GM18502 (cell line): ENCODE results near the gene ANO8.

ENCODE experiments used
- ATAC-seq: cut with Tn5 transposase; IDR thresholded peaks from one replicate; pipeline ENCODE4 v1.9.1; 2021; ENCODE audit warnings: mild to moderate bottlenecking; ENCODE audit not compliant: unreplicated experiment, poor library complexity

Gene ANO8

GRCh38 chr19:17329366-17330261, 5.0 kb downstream of the ANO8 start:
- ATAC-seq = no peak

DNA sequence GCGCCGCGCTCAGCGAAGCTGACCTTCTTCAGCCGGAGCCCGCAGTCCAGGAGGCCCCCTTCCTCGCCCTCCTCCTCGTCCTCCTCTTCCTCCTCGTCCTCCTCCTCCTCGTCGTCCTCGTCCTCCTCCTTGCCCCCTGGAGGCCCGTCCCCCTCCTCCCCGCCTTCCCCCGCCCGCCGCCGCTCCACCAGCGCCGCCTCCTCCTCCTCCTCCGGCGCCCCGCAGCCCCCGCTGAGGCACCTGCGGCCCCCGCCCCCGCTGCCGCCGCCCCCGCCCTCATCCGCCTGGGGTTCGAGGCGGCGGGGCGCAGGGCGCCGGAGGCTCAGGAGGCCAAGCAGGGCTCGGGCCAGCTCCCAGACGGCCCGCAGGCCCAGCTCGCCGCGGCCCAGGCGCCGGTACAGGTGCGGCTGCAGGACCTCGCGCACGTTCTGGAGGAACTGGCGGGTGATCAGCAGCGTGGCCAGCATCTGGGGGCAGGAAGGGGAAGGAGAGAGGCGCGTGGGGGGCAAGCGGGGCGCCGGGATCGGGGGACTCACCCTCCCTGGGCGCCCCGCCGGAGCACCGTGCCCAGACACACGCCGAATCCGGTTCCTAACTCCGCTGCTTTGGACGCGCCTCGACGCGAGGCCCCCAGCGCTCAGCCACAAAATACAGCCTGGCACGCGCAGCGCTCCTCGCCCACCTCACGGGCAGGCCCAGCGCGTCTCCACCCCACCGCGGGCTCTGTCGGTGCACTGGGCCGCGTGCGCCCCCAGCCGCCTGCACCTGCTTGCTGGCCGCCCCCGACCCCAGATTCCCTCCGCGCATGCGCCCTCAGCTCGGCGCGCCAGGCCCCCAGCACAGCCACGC, 5.9 kb downstream of the ANO8 start:
- ATAC-seq = no peak

GRCh38 chr19:17327654-17328516, 6.8 kb downstream of the ANO8 start:
- no peak for ATAC-seq

DNA sequence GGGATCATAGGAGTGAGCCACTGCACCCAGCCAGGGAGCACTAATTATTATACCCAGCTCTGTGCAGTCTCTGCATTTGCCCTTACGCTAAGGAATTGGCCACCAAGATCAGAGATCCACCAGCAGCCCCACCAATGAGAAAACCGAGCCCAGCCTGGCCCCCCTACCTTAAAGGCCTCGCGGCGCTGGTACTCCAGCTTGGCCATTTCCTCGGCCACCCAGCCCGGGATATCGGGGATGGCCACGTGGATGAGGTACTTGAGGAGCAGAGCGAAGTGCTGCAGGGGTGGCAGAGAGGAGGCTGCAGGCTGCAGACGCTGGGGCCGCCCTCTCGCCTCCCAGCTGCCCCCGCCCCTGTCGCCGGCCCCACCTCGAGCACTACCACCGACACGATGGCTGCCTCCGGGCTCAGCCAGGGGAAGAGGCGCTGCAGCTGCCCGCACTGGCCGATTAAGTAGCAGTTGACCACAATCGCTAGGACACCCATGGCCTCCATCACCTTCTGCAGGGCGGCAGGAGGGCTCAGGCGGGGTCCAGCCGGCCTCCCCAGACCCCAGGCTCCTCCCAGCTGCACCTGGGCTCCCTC, 7.5 kb downstream of the ANO8 start:
- ATAC-seq = no peak

GRCh38 chr19:17326595-17326966, 8.1 kb downstream of the ANO8 start:
- ATAC-seq = no peak

DNA sequence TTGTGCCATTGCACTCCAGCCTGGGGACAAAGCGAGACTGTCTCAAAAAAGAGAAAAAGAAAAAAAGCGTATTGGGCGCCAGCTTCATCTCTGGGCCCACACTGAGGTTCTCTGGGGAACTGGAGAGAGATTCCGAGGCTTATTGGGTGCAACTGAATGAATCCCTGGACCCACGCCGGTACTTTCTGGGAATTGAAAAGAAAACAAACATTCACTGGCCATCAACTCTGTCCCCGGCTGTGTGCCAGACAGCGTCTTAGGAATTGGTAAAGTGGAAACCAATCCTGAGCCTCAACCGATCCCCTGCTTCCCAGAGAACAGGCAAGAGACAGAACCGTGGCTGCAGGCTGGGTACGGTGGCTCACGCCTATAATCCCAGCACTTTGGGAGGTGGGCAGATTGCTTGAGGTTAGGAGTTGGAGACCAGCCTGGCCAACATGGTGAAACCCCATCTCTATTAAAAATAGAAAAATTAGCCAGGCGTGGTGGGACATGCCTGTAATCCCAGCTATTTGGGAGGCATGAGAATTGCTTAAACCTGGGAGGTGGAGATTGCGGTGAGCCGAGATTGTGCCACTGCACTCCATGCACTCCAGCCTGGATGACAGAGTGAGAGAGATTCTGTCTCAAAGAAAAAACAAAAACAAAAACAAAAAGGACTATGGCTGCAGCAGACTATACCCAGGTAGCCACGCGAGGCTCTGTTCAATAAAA, 8.6 kb downstream of the ANO8 start:
- ATAC-seq = no peak

DNA sequence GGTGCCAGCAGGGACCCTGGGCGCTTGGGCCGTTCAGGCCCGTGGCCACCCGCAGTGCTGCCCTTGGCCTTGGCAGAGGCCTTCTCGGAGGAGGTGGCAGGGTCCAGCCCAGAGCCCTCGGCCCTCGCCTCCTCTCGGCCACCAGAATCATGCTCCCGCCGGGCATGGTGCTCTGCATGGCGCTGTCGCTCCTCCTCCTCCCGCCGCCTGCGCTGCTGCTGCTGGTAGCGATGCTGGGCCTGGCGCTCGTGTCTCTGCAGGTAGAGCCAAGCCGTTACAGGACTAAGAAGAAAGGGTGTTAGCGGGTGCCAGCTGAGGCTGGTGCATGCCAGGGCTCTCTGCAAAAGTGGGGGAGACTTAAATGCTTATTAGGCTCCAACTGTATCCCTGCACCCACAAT, 9.5 kb downstream of the ANO8 start:
- no peak for ATAC-seq

GRCh38 chr19:17324357-17325114, 10.1 kb downstream of the ANO8 start:
- no peak for ATAC-seq

- ATAC-seq = no peak
Observed at GRCh38 chr19:17323964-17324332, 10.7 kb downstream of the ANO8 start.

- ATAC-seq = no peak
Observed at GRCh38 chr19:17323300-17323963, 11.2 kb downstream of the ANO8 start.

DNA sequence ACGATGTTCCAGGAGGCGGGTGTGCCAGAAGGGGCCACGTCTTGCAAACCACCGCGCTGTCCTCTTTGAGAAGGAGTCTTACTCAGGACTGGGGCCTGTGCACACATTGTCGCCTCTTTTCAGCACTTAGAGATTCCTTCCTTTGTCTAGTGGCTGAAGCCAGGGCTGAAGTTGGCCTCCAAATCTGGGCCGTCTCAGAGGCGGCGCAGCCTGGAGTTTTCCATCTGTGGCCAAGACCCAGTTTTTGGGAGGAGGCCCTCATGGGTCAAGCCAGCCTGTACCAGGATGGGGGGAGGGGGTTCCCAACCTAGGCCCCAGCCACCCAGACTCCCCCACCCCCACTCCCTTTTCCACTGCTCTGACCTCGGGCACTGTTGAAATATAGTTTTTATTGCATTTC, 11.8 kb downstream of the ANO8 start:
- no peak for ATAC-seq

DNA sequence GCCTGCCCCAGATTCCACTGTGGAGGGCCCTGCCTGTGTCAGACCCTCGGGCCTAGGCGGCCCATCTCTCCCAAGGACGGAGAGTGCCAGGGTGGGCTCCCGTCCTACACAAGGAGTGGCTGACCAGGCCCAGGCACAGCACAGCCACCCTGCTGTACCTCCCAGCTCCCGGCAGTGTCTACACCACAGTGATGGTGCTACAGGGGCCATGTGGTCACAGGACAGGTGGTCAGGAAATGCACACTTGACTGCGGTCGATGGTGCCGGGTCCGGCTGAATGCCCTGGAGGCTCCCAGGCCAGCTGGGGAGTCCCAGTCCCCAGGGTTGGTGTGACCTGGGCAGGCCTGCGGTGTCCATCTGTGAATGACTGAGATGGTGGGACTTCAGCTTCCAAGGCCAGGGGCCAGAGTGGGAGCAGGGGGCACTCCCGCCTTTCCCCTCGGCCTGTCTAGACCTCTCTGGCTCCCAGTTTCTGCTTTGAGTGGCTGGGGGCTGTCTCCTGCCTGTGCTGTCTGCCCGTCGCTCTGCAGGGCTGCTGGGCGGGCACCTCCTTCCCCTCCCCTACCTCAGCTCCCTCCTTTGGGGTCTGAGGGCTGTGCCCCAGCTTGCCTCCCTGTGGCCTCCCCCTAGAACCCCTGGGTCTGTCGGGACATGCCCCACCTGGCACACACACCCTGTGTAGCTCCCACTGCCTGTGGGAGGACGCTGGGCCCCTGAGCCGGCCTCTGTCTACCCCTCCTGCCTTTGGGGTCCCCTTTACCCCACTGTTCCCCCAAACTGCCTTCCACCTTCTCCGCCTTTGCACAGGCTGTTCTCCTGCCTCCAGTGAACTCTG, 12.8 kb downstream of the ANO8 start:
- no peak for ATAC-seq

GRCh38 chr19:17320435-17320834, 14.2 kb downstream of the ANO8 start:
- no peak for ATAC-seq

- ATAC-seq = no peak
Observed at GRCh38 chr19:17319473-17320238, 15.0 kb downstream of the ANO8 start.

DNA sequence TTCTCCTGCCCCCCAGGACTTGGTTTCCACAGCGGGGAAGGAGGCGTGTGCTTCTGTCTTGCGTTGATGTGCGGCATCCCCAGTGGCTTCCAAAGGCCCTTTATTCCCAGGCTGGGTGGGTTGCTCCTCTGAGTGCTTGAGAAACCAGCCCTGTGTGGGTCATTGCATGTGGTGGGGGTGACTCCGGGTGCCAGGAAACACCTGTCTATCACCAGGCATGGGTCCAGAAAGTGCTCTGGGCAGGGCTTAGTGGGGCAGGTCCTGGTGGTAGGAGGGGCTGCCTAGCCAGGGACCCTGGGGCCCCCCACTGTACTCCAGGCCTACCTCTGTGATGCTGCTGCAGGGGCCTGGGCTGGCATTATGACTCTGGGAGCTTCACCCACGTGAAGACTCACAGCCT, 15.7 kb downstream of the ANO8 start:
- ATAC-seq = no peak

GRCh38 chr19:17314007-17314593, 20.6 kb downstream of the ANO8 start:
- no peak for ATAC-seq
